HS-27A (cell line): Measurements from ENCODE around the gene RPS23.

Source experiments
- DNase-seq: peaks from one replicate; pipeline ENCODE4 v3.0.0-alpha.2; 2012; ENCODE audit warnings: low read depth, missing footprints

The RPS23 gene

GRCh38 chr5:82244854-82245635 is 33.1 kb downstream of the RPS23 start:
- no peak for DNase-seq

DNA sequence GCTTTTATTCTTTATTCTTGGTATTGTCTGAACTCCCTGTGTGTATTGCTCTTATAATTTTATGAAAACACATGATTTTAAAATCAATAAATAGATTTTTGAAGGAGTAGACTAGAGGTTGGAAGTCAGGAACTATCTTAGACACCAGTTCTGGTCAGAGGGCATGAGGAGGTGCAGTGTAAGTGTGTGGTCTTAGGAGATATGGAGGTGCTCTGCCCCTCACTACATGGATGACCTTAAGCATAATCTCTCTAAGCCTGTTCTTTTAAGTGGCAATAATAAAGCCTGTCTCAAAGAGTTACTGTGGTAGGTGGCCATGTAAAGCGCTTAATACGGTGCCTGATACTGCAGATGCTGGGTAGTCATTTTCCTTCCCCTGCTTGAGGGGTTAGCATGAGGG is 34.0 kb downstream of the RPS23 start:
- DNase-seq: no peak

- no peak for DNase-seq
These were observed 43.3 kb downstream of the RPS23 start for GRCh38 chr5:82234885-82235284.

GRCh38 chr5:82225525-82226172 is 52.5 kb downstream of the RPS23 start:
- DNase-seq: peak; percentile 7
